HG03196 (cell line): ENCODE results near the gene ATP10D.

Source experiments
- ATAC-seq: cut with Tn5 transposase; IDR thresholded peaks from one replicate; pipeline ENCODE4 v1.9.1; 2021; ENCODE audit not compliant: unreplicated experiment

The ATP10D gene

DNA sequence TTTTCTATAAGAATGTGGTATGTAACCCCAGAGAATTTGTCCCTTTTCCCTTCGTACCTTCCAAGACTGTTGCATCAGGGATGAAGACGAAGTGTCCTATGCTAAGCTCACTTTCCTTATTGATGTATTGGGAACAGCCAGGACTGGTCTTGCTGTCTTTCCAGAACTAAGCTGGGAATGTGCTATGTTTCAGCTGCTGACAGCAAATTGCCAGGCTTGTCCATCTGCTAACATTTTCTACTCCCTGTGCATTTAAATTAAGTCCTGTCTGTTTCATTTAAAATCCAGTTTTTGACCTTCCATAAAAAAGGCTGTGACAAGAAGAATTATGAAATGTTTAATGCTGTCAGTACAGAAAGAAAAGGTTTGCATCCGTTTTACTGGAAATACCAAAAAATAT is 87.9 kb downstream of the ATP10D start:
- ATAC-seq: no peak

DNA sequence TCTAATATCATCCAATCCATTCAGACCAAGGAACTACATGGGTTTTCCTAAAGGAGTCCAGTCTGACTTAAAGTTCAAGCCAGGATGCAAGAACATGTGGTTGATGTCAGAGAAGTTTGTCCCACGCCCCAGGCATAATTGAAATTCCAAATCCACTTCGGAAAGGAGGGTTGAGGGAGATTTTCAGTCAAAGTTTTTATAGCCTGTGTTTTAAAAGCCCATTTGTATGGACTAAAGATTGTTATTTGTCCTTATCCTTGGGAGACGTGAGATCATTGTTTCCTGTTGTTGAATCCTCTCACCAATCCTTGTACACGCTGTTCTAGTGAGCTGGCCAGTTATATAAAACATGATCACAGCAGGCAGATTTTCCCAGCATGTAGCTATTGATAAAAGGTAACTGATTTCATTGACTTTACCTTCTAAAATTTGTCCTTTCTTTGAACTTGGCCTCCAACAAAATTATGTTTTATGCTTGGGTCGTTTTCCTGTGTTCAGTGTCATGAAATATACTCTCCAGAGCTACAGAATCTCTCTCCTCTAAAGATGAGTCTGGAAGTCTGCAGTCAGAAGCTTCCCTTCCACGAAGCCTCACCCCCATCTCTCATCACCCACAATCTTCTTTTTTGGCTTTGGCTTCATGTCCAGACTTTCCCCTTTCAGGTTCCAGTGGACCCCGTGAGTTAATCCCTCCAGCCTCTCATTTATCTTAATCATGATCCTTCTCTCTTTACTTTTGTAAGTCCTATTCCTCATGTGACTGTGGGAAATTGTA is 92.9 kb downstream of the ATP10D start:
- no peak for ATAC-seq

DNA sequence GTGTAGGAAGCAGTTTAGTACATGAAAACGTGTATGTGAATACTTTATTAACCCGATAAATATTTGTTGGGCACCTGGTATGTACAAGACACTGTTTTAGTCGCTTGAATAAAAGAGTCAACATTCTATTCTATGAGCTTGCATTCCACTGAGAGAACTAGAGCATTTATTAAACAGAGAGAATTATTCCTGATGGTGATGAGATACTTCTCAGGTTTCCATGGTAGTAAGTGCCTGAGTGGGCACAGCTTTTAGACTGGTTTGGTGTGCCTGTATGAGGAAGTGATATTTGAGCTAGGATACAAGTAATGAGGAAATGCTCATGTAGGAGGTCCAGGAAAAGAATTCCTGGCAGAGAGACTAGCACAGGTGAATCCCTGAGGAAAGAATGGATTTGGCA is 94.2 kb downstream of the ATP10D start:
- ATAC-seq: no peak

DNA sequence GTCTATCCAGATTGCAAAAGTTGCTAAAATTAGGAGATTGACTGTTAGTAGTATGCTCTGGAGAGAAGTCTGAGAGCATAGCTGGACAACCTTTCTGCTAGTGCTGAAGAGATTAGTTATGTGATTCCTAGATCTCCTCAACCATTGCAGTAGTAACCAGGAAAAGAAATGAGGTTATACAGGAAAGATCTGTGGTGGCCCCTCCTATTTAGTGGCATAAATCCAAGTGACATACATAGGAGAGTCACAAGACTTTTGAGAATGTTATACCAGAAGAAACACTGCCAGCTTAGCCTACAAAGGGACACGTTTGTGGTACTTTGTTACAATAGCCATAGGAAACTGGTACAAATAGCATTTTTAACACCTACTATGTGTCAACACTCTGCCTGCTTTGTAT is 105.2 kb downstream of the ATP10D start:
- no peak for ATAC-seq

DNA sequence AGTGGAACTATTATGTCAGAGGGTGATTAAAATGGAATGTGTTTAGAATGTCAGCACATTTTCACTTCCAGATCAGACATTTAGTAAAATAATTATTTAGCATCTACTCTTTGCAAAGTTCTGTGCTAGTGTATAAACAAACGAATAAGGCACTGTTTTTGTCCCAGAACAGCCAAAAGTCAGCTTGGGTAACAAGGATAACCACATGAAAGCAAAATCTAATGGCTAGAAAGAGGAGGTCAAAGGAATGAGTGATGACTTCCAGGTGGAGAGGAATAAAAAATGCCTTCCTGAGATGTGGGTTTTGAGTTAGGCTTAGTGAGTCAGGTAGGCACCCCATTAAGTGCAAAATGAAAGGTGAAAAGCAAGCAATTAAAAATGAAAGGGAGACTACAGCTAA is 112.6 kb downstream of the ATP10D start:
- no peak for ATAC-seq

DNA sequence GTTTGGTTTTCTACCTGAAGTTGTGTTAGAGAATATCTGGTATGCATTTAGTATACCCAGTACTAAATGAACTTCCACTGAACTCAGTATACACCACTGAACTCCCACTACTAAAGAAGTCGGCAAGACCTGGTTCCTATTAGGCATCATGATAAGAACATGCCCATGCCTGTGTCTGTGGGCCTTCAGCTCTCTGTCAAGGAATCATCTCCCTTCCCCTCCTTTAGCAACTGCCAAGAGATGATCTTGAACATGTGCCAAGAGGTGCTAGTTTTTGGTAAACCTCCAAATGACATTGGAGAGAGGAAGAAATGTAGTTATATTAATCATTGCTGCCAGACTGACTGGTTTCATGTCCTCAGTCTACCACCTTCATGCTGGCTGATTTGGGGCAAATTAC is 113.2 kb downstream of the ATP10D start:
- no peak for ATAC-seq

DNA sequence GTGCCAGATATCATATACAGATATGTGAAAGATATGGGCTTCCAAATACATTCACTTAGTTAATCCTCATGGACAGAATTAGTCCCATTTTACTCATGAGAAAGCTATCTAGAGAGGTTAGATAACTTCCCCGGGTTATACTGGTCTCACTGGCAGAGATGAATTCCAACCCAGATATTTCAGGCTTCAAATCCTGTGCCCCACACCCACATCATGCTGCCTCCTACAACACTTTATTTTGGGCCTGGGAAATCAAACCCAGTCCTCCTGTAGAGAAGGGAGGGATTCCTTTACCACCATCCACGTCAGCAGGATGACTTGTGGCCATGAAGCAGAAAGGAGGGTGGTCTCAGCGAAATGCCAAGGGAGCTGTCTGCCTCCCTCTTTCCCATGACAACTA is 113.8 kb downstream of the ATP10D start:
- no peak for ATAC-seq

DNA sequence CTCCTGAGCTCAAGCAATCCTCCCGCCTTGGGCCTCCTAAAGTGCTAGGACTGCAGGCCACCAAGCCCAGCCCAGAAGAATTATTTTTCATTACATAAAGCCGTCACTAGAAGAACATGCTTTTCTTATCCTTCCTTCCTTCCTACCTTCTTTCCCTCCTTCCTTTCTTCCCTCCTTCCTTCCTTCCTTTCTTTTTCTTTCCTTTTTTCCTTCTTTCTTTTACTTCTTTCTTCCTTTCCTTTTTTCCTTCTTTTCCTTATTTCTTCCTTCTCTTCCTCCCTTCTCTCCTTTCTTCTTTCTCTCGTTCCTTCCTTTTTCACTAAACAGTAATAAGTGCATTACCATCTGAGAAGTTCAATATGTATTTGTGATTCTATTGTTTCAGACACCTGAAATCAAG is 121.4 kb downstream of the ATP10D start:
- no peak for ATAC-seq

DNA sequence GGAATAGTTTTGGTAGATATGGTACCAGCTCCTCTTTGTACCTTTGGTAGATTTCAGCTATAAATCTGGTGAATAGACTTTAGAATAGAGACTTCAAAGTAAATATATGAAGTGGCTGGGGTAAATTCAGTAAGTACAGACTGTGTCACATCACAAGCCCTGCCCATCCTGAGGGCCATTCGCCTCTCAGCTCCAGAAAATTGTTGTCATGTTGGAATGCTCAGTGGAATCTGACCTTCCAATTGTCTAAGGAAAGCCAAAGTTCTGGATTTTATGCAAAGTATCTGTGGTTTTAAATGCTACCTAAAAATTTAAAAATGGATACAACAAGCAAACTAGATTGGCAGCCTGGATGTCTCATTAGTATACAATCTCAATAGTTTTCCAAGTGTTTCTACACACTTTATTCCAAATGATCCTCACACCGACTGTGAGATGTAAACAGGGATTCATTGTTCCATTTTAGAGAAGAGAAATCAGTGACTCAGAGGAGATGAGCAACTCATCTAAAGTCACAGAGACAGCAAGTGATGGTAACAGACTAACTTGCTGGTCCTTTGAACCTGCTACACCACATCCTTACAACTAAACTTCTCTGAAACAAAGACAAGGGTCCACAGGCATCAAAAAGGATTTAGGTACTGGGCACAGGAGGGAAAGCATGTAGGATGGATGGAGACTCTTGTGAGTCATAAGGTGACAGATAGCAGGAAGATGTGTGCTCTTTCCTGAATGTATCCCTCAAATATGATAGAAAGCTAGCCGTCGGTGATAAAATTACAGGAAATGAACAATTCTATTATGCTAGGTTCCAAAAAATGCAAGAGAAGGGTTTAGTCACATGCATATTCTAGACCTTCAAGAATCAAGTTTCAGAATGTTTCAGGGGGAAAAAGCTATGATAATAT is 127.3 kb downstream of the ATP10D start:
- no peak for ATAC-seq

DNA sequence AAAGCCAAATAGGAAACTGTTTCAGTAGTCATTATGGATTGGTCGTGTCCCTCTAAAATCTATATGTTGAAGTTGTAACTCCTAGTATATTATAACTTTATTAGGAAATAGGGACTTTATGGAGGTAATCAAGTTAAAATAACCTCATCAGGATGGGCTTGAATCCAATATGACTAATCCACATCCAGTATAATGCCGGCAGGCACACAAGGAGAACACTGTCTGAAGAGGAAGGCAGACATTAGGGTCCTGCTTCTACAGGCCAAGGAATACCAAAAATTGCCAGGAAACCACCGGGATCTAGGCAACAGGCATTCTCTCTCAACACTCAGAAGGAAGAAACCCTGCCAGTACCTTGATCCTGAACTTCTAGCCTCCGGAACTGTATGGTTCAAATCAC is 130.3 kb downstream of the ATP10D start:
- ATAC-seq: no peak

DNA sequence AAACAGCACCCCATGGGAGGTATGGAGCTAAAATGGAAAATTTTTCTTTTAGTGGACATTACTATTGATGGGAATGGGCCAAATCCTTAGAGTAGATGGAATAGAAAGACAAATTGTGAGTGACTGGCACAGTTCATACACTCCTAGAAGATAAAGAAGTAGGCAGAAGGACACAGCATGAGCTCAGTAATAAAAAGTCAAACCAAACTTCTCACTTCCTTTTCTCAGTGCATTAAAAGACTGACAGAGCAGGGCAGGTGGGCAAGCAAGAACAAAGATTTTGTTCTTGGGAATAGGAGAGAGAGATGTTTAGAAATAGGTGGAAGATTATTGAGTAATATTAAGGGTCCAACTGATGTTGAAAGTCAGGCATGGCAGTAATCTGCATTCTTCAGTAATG is 132.5 kb downstream of the ATP10D start:
- no peak for ATAC-seq

DNA sequence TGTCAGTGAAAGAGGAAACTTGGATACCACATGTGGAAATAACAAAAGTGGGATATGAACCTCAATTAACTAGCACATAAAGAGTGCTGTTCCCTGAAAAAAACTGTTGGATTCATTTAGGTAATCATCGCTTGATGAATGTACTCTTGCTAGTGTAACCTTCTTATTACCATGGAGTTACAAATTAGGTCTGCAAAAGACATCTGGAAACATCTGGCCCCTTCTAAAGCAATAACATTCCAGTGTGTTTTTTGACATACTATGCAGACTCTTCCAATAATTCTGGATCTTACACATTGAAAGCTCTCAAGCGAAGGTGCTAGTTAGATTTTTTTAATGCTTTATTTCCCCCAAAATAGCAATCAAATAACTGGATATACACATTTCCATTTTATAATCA is 134.6 kb downstream of the ATP10D start:
- no peak for ATAC-seq

DNA sequence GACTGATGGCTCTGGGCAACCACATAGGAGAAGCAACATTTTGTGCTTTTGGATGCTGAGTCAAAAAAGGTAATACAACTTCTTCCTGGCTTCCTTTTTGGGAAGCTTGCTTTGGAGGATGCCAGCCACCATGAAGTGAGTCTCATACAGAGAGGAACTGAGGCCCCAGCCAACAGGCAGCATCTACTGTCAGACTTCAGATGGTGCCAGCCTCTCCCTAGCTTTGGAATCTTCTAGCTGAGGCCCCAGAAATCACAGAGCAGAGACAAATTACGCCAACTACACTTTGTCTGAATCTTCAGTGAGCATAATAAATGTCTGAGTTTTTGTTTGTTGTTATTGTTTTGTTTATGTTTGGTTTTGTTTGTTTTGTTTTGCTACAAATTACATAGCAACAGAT is 136.1 kb downstream of the ATP10D start:
- ATAC-seq: no peak

DNA sequence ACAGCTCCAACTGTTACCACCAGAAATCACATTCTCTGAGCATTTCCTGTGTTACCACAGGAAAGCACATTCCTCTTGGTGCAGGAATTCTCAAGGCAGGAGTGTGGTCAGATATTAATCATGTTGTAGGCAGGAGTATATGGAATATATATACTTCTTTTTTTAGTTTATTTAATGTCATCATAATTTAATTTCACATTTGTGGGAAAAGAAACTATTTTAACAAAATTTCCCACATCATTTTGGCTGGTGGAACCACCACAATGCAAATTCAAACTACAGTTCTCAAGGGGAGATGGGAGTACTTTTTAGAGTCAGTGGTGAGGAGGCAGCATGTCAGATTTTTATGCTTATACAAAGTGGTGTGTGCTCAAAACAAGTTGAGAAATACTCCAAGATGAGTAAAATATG is 139.0 kb downstream of the ATP10D start:
- no peak for ATAC-seq

DNA sequence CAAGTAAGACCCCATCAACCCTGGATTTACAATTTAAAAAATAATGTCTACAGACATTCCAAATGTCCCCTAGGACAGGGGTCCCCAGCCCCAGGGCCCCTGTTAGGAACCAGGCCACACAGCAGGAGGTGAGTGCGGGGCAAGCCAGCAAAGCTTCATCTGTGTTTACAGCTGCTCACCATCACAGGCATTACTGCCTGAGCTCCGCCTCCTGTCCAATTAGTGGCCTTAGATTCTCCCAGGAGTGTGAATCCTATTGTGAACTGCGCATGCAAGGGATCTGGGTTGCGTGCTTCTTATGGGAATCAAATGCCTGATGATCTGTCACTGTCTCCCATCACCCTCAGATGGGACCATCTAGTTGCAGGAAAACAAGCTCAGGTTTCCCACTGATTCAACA is 146.1 kb downstream of the ATP10D start:
- ATAC-seq: no peak

DNA sequence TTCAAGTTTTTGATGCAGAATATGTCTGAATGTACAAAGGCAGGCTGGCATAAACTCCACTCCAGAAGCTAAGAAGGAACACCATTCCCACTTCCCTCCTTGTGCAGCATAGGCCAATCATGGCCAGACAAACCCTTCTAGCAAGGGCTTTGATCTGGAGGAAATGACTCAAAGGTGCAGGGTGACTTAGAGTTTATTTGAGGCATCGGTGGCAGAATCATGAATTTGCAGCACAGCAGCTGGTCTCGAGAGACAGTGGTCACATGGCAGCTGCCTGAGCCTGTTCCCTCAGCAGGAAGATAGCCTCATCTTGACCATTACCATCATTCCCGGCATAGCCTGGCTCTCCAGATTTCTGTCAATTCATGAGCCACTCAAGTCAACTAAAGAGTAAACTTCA is 154.5 kb downstream of the ATP10D start:
- ATAC-seq: no peak

DNA sequence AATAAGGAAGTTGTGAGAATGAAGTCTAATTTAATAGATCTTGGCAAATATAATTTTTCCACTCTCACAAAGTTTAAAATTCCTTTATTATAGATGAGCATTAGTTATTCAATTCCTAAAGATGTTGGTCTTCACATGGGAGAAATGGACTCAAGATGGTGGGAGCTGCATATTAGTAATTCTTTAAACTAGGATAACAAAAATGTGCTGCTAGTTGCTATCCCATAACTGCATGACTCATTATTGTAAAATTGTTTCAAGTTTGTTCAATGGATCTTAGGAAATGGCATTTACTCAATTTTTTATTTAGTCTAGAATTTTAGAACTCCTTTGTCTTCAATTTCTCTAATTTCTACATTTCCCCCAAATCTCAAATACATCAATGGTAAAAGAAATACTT is 155.8 kb downstream of the ATP10D start:
- no peak for ATAC-seq

DNA sequence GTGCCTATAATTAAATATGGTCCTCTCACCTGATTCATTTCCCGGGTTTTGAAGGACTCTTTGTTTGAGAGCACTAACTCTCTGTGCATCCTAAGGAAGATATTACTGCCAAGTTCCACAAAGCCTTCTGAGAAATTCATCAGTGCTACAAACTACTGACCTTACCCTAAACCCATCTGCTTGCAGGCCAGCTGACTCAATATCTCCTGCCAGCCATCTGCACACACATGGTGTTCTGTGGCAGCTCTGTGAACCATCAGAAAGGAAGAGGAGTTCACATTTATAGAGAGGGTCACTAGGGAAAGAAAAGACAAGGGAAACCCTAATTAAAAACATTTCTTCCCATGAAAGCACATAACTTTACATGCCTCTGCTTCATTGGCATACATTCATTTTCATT is 156.7 kb downstream of the ATP10D start:
- ATAC-seq: no peak

DNA sequence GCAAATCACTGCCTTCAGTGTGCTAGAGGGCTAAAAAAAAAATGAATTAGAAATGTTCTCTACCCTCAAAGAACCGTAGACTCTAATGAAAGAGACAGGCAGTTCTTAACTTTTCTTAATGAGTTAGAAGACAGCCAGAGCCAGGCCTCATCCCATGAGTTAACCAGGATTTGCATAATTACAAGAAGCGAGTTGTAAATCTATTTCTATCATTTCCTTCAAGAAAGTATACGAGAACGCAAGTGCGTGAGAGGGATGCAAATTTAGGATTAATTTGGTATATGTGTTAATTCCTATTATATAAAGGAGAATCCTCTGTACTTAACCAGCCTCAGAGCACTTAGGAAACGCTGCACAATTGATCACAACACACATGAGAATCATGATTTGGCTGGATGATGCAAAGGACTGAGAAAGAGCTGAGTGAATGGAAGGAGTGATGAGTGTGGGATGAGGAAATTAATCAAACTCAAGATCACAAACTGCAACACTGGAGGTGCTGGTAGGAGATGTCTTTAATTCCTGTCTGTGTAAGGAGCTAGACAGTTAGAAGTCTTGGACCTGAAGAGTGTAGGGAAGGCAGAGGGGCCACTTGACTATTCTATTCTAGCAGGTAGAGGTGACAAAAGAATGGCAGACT is 157.2 kb downstream of the ATP10D start:
- no peak for ATAC-seq
